ENCODE results near the gene TSPAN13.

TSPAN13 gene

DNA sequence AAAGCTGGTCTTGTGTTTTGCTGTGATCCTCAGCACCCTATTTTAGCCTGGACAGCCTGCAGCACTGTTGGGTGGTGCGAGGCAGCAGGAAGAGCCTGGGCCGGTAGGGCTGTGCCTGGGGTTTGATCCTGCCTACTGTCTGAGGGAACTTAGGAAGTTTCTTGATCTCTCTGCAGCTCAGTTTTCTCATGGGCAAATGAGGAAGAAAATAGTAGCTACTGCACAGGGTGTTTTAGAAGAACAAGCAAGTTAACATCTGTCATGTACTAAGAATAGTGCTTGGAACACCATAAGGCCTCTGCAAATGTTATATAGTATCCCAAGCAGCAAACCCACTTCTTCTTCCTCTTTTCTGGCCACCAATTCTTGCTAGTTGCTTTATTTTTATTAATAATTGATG lies 63.3 kb downstream of the TSPAN13 start:
- no peak for DNase-seq

DNA sequence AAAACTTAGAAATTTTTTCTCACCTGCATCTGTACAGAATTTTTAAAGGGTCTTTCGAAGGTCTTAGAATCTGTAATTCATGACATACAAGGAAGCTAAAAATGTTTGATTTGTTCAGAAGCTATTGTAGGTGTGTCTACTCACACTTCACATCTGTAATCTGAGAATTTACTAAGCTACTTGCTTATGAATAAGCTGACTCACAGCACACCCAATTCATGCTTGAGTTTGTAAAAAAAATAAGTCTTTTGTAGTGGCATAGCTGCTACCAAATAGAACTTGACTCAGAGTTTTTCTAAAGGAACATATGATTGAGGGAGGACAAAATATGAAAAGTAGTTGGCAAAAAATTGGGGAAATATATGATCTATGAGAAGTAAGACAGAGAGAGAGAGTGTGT lies 64.0 kb downstream of the TSPAN13 start:
- no peak for DNase-seq

DNA sequence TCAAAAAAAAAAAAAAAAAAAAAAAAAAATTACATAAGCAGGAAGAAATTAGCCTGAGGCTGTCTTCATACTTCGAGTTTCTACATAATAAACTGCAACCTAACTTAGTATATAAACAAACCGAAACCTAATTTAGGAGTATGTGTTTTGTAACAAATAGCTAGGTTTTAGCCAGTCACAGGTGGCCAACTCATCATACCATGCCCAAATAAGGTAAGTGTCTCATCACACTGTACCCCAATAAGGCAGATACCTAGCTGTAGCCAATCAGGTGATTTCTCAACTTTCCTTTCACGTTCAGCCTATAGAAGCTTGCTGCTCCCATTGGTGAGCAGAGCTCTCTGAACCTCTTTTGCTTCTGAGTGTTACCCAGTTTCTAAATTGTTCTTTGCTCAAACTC lies 65.2 kb downstream of the TSPAN13 start:
- DNase-seq, result no peak

DNA sequence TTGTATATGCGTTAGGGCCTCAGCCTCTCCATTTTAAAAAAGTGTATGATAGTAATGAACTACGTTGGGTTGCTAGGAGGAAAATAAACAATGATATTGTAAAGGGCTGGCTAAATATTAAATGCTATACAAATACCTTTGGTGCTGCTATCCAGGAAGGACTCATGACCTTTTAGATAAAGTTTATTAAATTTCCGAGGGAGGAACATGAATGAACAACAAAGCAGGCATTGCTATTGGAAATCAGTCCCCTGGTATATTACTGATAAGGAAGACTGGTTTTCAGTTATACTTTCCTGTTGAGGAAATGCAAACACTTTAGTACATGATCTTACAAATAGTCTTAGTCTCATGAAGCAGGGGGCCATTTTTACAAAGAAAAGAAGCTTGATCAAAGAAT lies 68.5 kb downstream of the TSPAN13 start:
- no peak for DNase-seq

DNA sequence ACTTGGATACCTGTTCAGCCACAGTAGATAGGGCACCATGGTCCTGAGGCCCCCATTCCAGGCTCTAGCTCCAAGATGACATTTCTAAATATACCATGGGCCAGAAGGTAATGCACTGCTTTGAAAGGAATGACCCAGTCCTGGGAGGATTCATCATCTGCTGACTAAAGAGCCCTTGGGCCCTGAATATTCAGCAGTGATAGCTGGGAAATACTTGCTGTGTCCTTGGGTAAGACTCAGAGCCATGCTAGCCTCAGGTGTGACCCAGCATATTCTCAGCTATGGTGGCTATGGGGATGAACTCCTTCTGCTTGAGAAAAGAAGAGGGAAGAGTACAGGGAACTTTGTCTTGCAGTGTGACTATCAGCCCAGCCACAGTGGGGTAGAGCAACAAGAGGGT lies 72.5 kb downstream of the TSPAN13 start:
- DNase-seq, result no peak

DNA sequence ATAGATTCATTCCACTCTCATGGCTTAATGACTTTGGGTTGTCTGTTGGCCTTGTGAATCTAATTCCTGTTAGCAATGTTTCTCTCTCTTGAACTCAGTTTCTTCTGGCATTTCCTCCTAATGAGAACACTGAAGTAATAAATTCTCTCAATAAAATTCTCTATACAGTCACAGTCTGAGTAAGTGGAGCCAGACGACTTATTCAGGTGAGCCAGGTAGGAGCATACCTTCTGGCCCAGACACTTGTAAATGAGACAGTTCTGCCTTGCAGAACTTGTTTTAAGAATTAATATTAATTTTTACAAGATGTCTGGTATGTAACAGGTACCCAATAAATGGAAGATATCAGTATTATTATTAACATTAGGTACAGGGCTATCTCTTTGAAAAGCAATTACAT lies 79.8 kb downstream of the TSPAN13 start:
- no peak for DNase-seq

All from stimulated activated CD4-positive, alpha-beta T cell treated with anti-CD3 and anti-CD28 coated beads, Interleukin-4, amount 100 ng/mL, for 24 hours (primary cell).